ENCODE data around the gene MAP7D2.

Gene MAP7D2

DNA sequence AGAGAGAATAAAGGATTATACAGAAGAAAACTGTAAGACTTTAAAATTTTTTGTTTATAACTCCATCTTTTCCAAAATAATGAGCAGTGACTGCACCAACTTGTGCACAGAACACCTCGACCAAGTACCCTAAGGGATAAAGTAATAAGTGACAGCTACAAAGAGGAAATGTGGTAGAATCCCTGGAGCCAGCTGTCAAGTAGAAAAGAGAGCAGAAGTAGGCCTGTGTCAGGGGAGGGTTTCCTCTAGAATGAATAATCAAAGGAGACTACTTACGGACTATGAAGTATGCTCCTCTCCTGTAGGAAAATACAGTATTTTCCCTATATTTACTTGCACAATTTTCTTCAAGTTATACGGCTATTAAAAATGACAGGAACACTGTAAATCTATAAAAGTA, 23.7 kb upstream of the MAP7D2 start:
- TF ChIP-seq, protein P1, sequence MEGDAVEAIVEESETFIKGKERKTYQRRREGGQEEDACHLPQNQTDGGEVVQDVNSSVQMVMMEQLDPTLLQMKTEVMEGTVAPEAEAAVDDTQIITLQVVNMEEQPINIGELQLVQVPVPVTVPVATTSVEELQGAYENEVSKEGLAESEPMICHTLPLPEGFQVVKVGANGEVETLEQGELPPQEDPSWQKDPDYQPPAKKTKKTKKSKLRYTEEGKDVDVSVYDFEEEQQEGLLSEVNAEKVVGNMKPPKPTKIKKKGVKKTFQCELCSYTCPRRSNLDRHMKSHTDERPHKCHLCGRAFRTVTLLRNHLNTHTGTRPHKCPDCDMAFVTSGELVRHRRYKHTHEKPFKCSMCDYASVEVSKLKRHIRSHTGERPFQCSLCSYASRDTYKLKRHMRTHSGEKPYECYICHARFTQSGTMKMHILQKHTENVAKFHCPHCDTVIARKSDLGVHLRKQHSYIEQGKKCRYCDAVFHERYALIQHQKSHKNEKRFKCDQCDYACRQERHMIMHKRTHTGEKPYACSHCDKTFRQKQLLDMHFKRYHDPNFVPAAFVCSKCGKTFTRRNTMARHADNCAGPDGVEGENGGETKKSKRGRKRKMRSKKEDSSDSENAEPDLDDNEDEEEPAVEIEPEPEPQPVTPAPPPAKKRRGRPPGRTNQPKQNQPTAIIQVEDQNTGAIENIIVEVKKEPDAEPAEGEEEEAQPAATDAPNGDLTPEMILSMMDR (IDR thresholded peaks at IDR 0.05; ENCODE audit: poor library complexity, severe bottlenecking) = no peak
- Histone ChIP-seq H3K36me3 (ENCODE audit: low read depth) (peaks cover 46% of the 10 kb centered on the region), H3K4me1 (ENCODE audit: insufficient read depth, poor library complexity, severe bottlenecking) (no peaks in the 10 kb centered on the region), H3K9me3 (ENCODE audit: severe bottlenecking) (no peaks in the 10 kb centered on the region), H3K4me3 (ENCODE audit: severe bottlenecking) (peak overlapping the region; percentile 91), H3K27ac (ENCODE audit: poor library complexity, severe bottlenecking) (peak overlapping the region; percentile 52), H3K27me3 (ENCODE audit: insufficient read depth, poor library complexity, severe bottlenecking) (no peaks in the 10 kb centered on the region)
- ATAC-seq (ENCODE audit: low read depth) = no peak
- DNase-seq (ENCODE audit: low spot score) = no peak

DNA sequence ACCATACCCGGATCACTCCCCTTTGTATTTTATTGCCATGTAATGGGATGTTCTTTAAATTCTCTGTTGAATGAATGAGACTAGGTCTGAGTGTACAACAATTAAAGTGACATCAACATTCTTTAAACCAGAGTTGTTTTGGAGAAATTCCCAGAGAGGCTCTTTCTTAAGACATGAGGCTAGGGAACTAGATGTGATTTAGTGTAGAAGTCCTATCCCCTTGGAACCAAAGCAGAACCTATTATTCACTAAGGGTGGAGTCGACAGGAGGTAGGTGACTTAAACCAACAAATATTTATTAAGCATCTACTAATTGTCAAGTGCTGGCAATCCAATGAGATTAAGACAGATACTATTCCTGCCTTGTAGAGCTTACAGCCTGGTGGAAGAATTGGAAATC, 23.3 kb upstream of the MAP7D2 start:
- no peak for ATAC-seq (ENCODE audit: low read depth)
- Histone ChIP-seq H3K4me3 (ENCODE audit: severe bottlenecking) (peak overlapping the region; percentile 91), H3K36me3 (ENCODE audit: low read depth) (peaks cover 50% of the 10 kb centered on the region), H3K27me3 (ENCODE audit: insufficient read depth, poor library complexity, severe bottlenecking) (no peaks in the 10 kb centered on the region), H3K9me3 (ENCODE audit: severe bottlenecking) (no peaks in the 10 kb centered on the region), H3K4me1 (ENCODE audit: insufficient read depth, poor library complexity, severe bottlenecking) (no peaks in the 10 kb centered on the region), H3K27ac (ENCODE audit: poor library complexity, severe bottlenecking) (no peak overlapping the region)
- no peak for DNase-seq (ENCODE audit: low spot score)
- TF ChIP-seq, protein P1 (IDR thresholded peaks at IDR 0.05; ENCODE audit: poor library complexity, severe bottlenecking) = no peak

DNA sequence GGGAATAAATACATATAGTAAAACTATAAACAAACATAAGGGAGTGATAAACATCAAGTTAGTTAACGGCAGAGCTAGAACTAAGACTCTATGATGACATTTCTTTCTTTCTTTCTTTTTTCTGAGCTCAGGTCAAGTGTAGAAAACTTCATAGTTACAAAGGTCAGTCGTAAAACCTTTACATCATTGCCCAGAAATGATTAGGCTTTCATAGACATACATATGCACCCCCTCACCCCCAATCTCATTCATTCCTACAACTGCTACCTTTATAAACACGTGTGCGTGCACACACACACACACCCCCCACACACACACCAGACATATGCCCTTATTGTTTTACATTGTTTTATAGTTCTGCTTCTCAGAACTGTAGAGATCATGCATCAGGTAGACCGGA, 19.2 kb upstream of the MAP7D2 start:
- TF ChIP-seq, protein P1 (IDR thresholded peaks at IDR 0.05; ENCODE audit: poor library complexity, severe bottlenecking) = no peak
- ATAC-seq (ENCODE audit: low read depth) = no peak
- H3K36me3 ChIP-seq (ENCODE audit: low read depth) = peaks cover 78% of the 10 kb centered on the region

DNA sequence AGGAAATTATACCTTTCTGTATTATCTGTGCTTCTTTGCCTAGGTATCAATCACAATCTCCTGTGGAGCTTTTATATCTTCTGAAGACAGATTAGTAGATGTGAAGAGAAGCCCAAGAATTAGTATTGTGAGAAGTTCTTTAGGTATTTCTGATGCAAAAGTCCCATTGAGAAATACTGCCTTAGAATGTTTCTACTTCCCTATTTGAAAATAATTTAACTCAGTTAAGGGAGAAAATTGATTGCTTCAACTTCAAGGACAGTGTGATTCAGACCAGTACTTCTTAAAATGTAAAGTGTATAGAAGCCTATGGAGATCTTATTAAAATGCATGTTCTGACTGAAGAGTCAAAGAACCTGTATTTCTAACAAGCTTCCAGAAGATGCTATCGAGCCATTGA, 16.0 kb upstream of the MAP7D2 start:
- TF ChIP-seq, protein P1 (IDR thresholded peaks at IDR 0.05; ENCODE audit: poor library complexity, severe bottlenecking) = no peak
- H3K36me3 ChIP-seq (ENCODE audit: low read depth) = peaks cover 83% of the 10 kb centered on the region
- H3K4me3 ChIP-seq (ENCODE audit: severe bottlenecking) = no peak overlapping the region
- no peak for DNase-seq (ENCODE audit: low spot score)
- no peak overlapping the region for H3K27ac ChIP-seq (ENCODE audit: poor library complexity, severe bottlenecking)
- no peaks in the 10 kb centered on the region for H3K27me3 ChIP-seq (ENCODE audit: insufficient read depth, poor library complexity, severe bottlenecking)
- peaks cover 3% of the 10 kb centered on the region for H3K4me1 ChIP-seq (ENCODE audit: insufficient read depth, poor library complexity, severe bottlenecking)
- ATAC-seq (ENCODE audit: low read depth) = no peak
- H3K9me3 ChIP-seq (ENCODE audit: severe bottlenecking) = no peaks in the 10 kb centered on the region

More for the DNA sequence above, 19.2 kb upstream of the MAP7D2 start:
- no peak for DNase-seq (ENCODE audit: low spot score)
- no peaks in the 10 kb centered on the region for H3K4me1 ChIP-seq (ENCODE audit: insufficient read depth, poor library complexity, severe bottlenecking)
- no peak overlapping the region for H3K4me3 ChIP-seq (ENCODE audit: severe bottlenecking)
- no peaks in the 10 kb centered on the region for H3K9me3 ChIP-seq (ENCODE audit: severe bottlenecking)
- H3K27me3 ChIP-seq (ENCODE audit: insufficient read depth, poor library complexity, severe bottlenecking) = no peaks in the 10 kb centered on the region
- H3K27ac ChIP-seq (ENCODE audit: poor library complexity, severe bottlenecking) = no peak overlapping the region

DNA sequence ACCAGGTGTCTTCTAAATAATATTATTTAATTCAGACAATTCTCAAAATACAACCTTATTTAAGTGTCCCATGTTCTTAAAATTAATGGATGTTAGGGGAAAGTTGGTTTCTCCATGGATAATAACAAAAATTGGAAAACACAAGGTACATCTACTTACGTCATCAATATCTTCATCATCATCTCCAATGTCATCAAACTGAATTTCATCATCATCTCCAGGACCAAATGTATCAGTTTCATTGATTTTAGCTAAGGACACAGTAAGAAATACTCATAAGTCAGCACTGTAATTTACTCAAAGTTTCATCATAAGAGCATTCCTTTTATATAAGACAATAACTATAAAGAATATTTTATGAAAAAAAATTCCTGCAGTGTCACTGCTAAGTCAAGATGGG, 13.7 kb upstream of the MAP7D2 start:
- TF ChIP-seq, protein P1 (IDR thresholded peaks at IDR 0.05; ENCODE audit: poor library complexity, severe bottlenecking) = no peak
- peaks cover 59% of the 10 kb centered on the region for H3K36me3 ChIP-seq (ENCODE audit: low read depth)

More for the DNA sequence above, 13.7 kb upstream of the MAP7D2 start:
- Histone ChIP-seq H3K4me3 (ENCODE audit: severe bottlenecking) (no peak overlapping the region), H3K4me1 (ENCODE audit: insufficient read depth, poor library complexity, severe bottlenecking) (peaks cover 3% of the 10 kb centered on the region), H3K27me3 (ENCODE audit: insufficient read depth, poor library complexity, severe bottlenecking) (no peaks in the 10 kb centered on the region), H3K9me3 (ENCODE audit: severe bottlenecking) (no peaks in the 10 kb centered on the region), H3K27ac (ENCODE audit: poor library complexity, severe bottlenecking) (peak overlapping the region; percentile 13)
- ATAC-seq (ENCODE audit: low read depth) (no peak), DNase-seq (ENCODE audit: low spot score) (no peak)

All from RWPE2 (cell line).